Measurements from ENCODE around the gene BIRC7. TPM values are rescaled to one million over a fixed set of nuclear protein-coding genes. Genes with fewer than 3 reads are reported as not detected.

Gene BIRC7
- total and polyA plus RNA-seq, 2 of the 4 experiments (the other 2 are of a cell fraction): not detected

DNA sequence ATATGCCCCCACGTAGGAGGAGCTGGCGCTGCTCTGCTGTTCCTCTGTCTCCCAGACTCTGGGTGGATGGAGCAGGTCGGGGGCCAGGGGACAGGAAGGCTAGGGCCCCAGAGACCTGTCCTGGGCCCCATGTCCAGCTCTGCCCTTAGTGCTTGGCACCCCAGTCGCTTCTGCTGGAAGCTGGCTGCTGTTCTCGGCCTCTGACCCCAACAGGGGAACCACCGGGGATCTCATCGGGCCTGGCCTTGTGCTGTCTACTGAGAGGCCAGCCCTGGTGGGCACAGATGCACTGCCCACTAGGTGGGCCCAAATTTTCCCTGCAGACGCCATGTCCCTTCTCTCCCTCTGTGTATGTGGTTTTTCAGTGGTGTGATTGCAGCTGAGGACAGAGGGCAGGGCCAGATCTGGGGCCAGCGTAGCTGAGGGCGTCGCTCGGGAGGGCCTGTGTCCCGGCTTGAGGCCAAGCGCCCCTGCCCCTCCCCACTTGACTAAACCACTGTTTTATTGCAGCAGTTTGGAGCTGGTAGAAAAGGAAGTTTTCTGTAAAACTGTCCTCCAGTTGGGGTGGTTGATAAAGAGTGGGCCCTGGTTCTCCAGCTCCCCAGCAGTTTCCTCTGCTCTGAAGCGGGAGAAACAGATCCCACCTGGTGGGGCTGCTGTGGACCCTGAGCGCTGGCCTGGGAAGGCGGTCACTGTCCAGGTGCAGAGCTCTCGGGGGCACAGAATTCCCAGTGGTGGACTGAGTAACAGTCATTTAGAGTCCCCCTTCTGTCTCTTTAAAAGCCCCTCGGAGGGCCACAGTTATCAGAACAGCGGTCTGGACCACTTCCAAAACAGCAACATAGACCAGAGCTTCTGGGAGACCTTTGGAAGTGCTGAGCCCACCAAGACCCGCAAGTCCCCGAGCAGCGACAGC is 51.3 kb downstream of the BIRC7 start:
- Histone ChIP-seq H3K36me3 (ENCODE audit: control insufficient read depth, insufficient read depth, low read length) (peaks cover 66% of the 10 kb centered on the region), H4K5ac (ENCODE audit: low read depth, low read length) (no peak overlapping the region), H3K9me1 (ENCODE audit: insufficient read depth, low read length) (no peaks in the 10 kb centered on the region), H3K23ac (ENCODE audit: low read depth, low read length) (no peak overlapping the region), H2AK9ac (replicated peaks; ENCODE audit: low read depth, low read length, poor library complexity) (no peak overlapping the region), H2BK120ac (ENCODE audit: low read depth, low read length) (no peak overlapping the region), H3K56ac (ENCODE audit: extremely low read depth, insufficient read depth, low read length) (no peak overlapping the region), H2AK5ac (ENCODE audit: low read depth, low read length) (no peak overlapping the region), H3K14ac (replicated peaks; ENCODE audit: low read depth, low read length) (no peak overlapping the region), H2BK5ac (ENCODE audit: low read depth, low read length, poor library complexity, severe bottlenecking) (no peak overlapping the region), H4K91ac (ENCODE audit: insufficient read depth, low read depth, low read length) (no peak overlapping the region), H3K4me1 (ENCODE audit: control insufficient read depth, insufficient read depth, low read length) (no peaks in the 10 kb centered on the region), H3K9ac (ENCODE audit: low read depth, low read length) (no peak overlapping the region), H3K27me3 (ENCODE audit: control insufficient read depth, insufficient read depth, low read length) (no peaks in the 10 kb centered on the region), H3K4me2 (ENCODE audit: low read depth, low read length) (no peak overlapping the region), H4K8ac (ENCODE audit: low read depth in 2 of 2, low read length in 2 of 2) (no peak overlapping the region), H3K27ac (ENCODE audit: insufficient read depth, low read length) (no peak overlapping the region), H3K79me1 (ENCODE audit: low read depth in 1 of 2, low read length in 2 of 2) (peaks cover 0 to 17% of the 10 kb centered on the region in 2 experiments; a peak in 1 of 4 replicates), H4K20me1 (ENCODE audit: insufficient read depth, low read length) (peaks cover 65% of the 10 kb centered on the region), H2AFZ (replicated peaks; ENCODE audit: low read length, poor library complexity) (no peak overlapping the region), H3K4me3 (ENCODE audit: insufficient read depth, low read depth, low read length) (no peak overlapping the region), H3K9me3 (ENCODE audit: control insufficient read depth, insufficient read depth, low read length) (no peaks in the 10 kb centered on the region), H2BK20ac (ENCODE audit: low read depth, low read length) (no peak overlapping the region), H3K4ac (ENCODE audit: low read depth, low read length) (no peak overlapping the region), H3K18ac (ENCODE audit: low read depth, low read length) (no peak overlapping the region), H2BK15ac (ENCODE audit: low read depth, low read length) (no peak overlapping the region)
- intact Hi-C loops (cut with micrococcal nuclease): no loop called here
- DNase-seq: no peak
- ChIA-PET CTCF (no interaction called here), POLR2A (ENCODE audit: unreplicated experiment) (interaction anchor here (0.5 kb wide), 1 partner anchor 233 kb away, joined by 3 read pairs; no protein-coding TSS in a partner anchor)
- ATAC-seq (ENCODE audit: low read depth): no peak
- dilution Hi-C loops (cut with HindIII; ENCODE audit: low sequenced_read_pairs, unreplicated experiment): no loop called here
- TF ChIP-seq, protein P1, sequence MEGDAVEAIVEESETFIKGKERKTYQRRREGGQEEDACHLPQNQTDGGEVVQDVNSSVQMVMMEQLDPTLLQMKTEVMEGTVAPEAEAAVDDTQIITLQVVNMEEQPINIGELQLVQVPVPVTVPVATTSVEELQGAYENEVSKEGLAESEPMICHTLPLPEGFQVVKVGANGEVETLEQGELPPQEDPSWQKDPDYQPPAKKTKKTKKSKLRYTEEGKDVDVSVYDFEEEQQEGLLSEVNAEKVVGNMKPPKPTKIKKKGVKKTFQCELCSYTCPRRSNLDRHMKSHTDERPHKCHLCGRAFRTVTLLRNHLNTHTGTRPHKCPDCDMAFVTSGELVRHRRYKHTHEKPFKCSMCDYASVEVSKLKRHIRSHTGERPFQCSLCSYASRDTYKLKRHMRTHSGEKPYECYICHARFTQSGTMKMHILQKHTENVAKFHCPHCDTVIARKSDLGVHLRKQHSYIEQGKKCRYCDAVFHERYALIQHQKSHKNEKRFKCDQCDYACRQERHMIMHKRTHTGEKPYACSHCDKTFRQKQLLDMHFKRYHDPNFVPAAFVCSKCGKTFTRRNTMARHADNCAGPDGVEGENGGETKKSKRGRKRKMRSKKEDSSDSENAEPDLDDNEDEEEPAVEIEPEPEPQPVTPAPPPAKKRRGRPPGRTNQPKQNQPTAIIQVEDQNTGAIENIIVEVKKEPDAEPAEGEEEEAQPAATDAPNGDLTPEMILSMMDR (conservative IDR thresholded peaks at IDR 0.05; ENCODE audit: low read depth, low read length): no peak
- no peak for TF ChIP-seq MAZ (IDR thresholded peaks at IDR 0.05; ENCODE audit: borderline replicate concordance, low read depth, low read length)
- TF ChIP-seq, protein P2, sequence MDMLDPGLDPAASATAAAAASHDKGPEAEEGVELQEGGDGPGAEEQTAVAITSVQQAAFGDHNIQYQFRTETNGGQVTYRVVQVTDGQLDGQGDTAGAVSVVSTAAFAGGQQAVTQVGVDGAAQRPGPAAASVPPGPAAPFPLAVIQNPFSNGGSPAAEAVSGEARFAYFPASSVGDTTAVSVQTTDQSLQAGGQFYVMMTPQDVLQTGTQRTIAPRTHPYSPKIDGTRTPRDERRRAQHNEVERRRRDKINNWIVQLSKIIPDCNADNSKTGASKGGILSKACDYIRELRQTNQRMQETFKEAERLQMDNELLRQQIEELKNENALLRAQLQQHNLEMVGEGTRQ (IDR thresholded peaks at IDR 0.05; ENCODE audit: low read depth, low read length): no peak
- no TSS peak for BruUV-seq (replicated peaks)
- in situ Hi-C loops (cut with MboI; ENCODE audit: low sequenced_read_pairs): no loop called here
- 67% methylated on average over 7 of the region's 23 CpGs; no CpG with 5 or more reads in 1 of the 2 experiments for WGBS, 2 experiments (ENCODE audit: extremely low coverage in 2 of 2, insufficient read length in 1 of 2)

Data from IMR-90 (cell line).